ENCODE measurements around the gene CNPY3.
A peak's percentile ranks its signal among the peaks of the same experiment; 100 is the strongest.

DNA sequence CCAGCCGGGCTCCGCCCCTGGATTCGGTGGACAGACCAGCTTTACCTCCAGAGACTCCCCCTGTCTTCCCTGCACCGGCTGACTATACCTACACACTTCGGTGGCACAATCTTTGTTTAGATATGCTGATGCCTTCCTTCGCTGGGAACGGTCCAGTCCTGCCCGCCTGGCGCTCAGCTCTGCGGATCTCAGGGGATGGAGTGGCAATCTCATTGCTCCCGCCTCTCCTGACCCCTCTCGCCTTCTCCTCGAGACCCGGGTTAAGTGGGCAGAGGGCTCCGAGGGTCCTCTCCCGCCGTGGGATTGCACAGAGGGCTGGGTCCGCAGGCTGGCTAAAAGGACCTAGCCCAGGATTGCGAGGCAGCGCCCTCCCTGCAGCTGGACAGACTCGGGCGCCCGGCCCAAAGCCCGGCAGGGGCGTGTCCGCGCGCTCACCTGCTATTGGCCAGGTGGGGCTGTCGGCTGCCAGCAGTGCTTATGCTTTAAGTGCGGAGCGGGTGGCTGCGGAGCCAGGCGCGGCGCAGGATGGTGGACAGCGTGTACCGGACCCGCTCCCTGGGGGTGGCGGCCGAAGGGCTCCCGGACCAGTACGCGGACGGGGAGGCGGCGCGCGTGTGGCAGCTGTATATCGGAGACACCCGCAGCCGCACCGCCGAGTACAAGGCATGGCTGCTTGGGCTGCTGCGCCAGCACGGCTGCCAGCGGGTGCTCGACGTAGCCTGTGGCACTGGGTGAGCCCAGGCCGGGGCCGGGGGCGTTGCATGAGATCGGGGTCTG, 31.2 kb downstream of the CNPY3 start, which contains the start of gene GNMT:
- TF ChIP-seq, protein P1, sequence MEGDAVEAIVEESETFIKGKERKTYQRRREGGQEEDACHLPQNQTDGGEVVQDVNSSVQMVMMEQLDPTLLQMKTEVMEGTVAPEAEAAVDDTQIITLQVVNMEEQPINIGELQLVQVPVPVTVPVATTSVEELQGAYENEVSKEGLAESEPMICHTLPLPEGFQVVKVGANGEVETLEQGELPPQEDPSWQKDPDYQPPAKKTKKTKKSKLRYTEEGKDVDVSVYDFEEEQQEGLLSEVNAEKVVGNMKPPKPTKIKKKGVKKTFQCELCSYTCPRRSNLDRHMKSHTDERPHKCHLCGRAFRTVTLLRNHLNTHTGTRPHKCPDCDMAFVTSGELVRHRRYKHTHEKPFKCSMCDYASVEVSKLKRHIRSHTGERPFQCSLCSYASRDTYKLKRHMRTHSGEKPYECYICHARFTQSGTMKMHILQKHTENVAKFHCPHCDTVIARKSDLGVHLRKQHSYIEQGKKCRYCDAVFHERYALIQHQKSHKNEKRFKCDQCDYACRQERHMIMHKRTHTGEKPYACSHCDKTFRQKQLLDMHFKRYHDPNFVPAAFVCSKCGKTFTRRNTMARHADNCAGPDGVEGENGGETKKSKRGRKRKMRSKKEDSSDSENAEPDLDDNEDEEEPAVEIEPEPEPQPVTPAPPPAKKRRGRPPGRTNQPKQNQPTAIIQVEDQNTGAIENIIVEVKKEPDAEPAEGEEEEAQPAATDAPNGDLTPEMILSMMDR (IDR thresholded peaks at IDR 0.05) = no peak
- TF ChIP-seq POLR2AphosphoS5 (IDR thresholded peaks at IDR 0.05) = peak; percentile 36 to 91 (median 86)

All from stomach (tissue), 4 donors.